ENCODE results near the gene SVOPL. TPM values are rescaled to one million over a fixed set of nuclear protein-coding genes. Genes with fewer than 3 reads are reported as not detected.
"Not testable (repeated sequence)": the region's sequence is repeated elsewhere in the genome, so short reads cannot be mapped to it uniquely, and the experiment has no call there.

The SVOPL gene
- total RNA-seq, 1 donor from 2014 or later, result not detected

- intact Hi-C loops (cut with micrococcal nuclease), result no loop called here
These were observed 4.0 kb upstream of the SVOPL start for GRCh38 chr7:138705167-138705566.

GRCh38 chr7:138701537-138701923 lies 368 bp upstream of the SVOPL start:
- intact Hi-C loops (cut with micrococcal nuclease), result no loop called here

GRCh38 chr7:138699661-138700060 lies 1.5 kb downstream of the SVOPL start:
- intact Hi-C loops (cut with micrococcal nuclease), result no loop called here

- intact Hi-C loops (cut with micrococcal nuclease), result no loop called here
These were observed 2.9 kb downstream of the SVOPL start for GRCh38 chr7:138698281-138698680.

GRCh38 chr7:138697535-138698182 lies 3.5 kb downstream of the SVOPL start:
- intact Hi-C loops (cut with micrococcal nuclease), result no loop called here

- intact Hi-C loops (cut with micrococcal nuclease), result not testable (repeated sequence)
These were observed 5.4 kb downstream of the SVOPL start for GRCh38 chr7:138695776-138696175.

- intact Hi-C loops (cut with micrococcal nuclease), result no loop called here
These were observed 6.1 kb downstream of the SVOPL start for GRCh38 chr7:138695106-138695505.

- intact Hi-C loops (cut with micrococcal nuclease), result no loop called here
These were observed 10.0 kb downstream of the SVOPL start for GRCh38 chr7:138691178-138691577.

- intact Hi-C loops (cut with micrococcal nuclease), result no loop called here
These were observed 10.7 kb downstream of the SVOPL start for GRCh38 chr7:138690495-138690894.

- intact Hi-C loops (cut with micrococcal nuclease), result not testable (repeated sequence)
These were observed 13.1 kb downstream of the SVOPL start for GRCh38 chr7:138688037-138688436.

GRCh38 chr7:138684340-138684739 lies 16.8 kb downstream of the SVOPL start:
- intact Hi-C loops (cut with micrococcal nuclease), result no loop called here

- intact Hi-C loops (cut with micrococcal nuclease), result no loop called here
These were observed 21.4 kb downstream of the SVOPL start for GRCh38 chr7:138679793-138680192.

- intact Hi-C loops (cut with micrococcal nuclease), result no loop called here
These were observed 30.6 kb downstream of the SVOPL start for GRCh38 chr7:138670594-138670993.

- intact Hi-C loops (cut with micrococcal nuclease), result no loop called here
These were observed 31.8 kb downstream of the SVOPL start for GRCh38 chr7:138669364-138669763.

GRCh38 chr7:138668946-138669345 lies 32.2 kb downstream of the SVOPL start:
- intact Hi-C loops (cut with micrococcal nuclease), result no loop called here

GRCh38 chr7:138668229-138668596 lies 32.9 kb downstream of the SVOPL start:
- intact Hi-C loops (cut with micrococcal nuclease), result no loop called here

- intact Hi-C loops (cut with micrococcal nuclease), result no loop called here
These were observed 33.5 kb downstream of the SVOPL start for GRCh38 chr7:138667535-138668228.

GRCh38 chr7:138666385-138666784 lies 34.8 kb downstream of the SVOPL start:
- intact Hi-C loops (cut with micrococcal nuclease), result no loop called here

- intact Hi-C loops (cut with micrococcal nuclease), result no loop called here
These were observed 35.5 kb downstream of the SVOPL start for GRCh38 chr7:138665669-138666140.

GRCh38 chr7:138665249-138665648 lies 35.9 kb downstream of the SVOPL start:
- intact Hi-C loops (cut with micrococcal nuclease), result no loop called here

- intact Hi-C loops (cut with micrococcal nuclease), result no loop called here
These were observed 37.1 kb downstream of the SVOPL start for GRCh38 chr7:138663725-138664710.

GRCh38 chr7:138662991-138663320 lies 38.2 kb downstream of the SVOPL start:
- intact Hi-C loops (cut with micrococcal nuclease), result no loop called here

Data from T-helper 1 cell treated with Interleukin-12 subunit alpha and Interleukin-12 subunit beta and Interleukin-4 antibody, amounts not matched to agents 30 ng/mL and 1 ng/mL, for 36 hours (primary cell).